ENCODE measurements around the gene PRKCE.

The PRKCE gene

DNA sequence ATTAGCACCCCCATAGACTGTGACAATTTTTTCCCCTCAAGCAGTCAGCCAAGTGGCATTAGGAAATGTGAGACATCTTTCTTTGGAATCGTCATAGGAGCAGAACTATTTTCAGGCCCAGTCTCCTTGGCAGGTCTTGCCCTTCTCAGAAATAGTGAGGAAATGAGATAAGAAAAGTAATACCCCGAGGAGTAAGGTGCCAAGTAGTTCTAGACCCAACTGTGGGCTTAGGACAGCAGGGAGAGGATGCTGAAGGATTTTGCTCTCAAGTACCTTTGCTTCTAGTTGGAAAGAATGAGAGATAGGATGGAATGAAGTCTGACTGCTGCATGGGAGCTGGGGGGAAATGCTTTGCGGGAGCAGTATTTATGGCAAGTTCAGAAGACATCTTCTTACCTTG lies 31.8 kb downstream of the PRKCE start:
- TF ChIP-seq CTCF (IDR thresholded peaks at IDR 0.05) = no peak

DNA sequence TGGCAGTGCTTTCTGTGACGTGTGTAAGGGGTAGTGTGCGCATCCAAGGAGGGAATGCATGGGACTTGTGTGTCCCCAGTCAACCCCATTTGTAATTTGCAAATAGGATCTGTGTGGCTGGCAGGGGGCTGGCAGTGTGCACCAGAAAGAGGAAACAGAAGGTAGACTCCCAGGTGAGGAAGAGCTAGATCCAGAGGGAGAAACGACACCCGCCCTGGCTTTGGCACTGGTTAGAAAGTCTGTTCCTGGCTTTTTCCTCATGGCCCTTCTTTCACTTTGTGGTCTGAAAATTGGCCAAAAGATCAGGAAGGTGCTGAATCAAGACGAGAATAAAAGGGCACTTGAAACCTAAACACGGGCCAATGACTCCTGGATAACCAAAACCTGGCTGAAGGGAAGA lies 33.3 kb downstream of the PRKCE start:
- no peak for TF ChIP-seq CTCF (IDR thresholded peaks at IDR 0.05)

DNA sequence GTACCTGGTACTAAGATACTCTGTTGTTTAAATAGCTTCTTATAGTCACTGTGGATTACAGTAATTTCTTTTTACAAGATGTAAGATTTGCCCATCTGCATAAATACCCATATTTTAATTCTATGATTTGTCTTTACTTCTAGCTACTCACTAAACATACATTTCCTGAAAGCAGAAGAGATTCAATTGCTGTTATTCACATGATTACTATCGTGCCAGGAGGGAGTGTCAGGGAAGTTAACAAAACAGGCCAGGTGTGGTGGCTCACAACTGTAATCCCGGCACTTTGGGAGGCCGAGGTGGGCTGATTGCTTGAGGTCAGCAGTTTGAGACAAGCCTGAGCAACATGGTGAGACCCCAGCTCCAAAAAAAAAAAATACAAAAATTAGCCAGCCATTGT lies 33.8 kb downstream of the PRKCE start:
- TF ChIP-seq CTCF (IDR thresholded peaks at IDR 0.05) = no peak

- no peak for TF ChIP-seq CTCF (IDR thresholded peaks at IDR 0.05)
Observed at GRCh38 chr2:45687964-45688363, 36.5 kb downstream of the PRKCE start.

GRCh38 chr2:45688479-45689298 lies 37.2 kb downstream of the PRKCE start:
- no peak for TF ChIP-seq CTCF (IDR thresholded peaks at IDR 0.05)

GRCh38 chr2:45690231-45690630 lies 38.8 kb downstream of the PRKCE start:
- TF ChIP-seq CTCF (IDR thresholded peaks at IDR 0.05) = no peak

DNA sequence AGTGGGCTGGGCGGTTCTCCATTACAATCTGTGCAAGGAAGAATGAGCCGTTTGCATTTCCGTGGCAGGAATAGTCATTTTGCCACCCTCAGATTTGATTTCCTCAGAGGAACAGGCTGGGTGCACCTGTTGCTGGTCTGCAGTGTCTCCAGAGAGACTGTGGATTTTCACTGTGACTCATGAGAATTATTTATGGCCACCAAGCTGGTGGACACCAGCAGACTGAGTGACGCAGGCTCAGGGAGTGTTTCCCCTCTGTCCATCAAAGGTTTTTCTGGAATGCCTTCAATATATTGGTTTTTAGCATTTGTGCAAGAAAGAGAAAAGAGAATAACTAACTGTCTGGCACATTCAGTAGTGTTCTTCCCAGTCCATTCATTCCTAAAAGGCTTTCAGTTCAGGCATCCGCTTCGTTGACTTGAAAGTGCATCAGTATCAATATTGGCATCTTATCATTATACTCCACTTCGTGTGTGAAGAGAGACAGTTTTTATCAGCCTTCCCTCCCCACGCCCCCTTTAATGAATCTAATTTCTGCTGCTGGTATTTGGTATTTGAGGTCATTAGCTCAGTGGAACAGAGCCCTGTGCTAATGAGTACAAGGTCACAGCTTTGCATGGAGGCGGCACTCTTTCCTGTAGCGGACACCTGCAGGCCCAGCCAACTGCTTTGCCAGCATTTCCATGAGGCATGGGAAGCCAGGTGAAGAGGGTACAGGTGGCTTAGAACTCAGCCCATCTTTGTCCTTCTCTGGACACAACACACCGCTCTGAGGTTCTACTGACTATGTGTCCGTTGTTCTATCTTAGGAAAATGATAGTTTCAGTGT lies 39.9 kb downstream of the PRKCE start:
- no peak for TF ChIP-seq CTCF (IDR thresholded peaks at IDR 0.05)

Measured in LNCAP (cell line).